SW 1271 (cell line): Measurements from ENCODE around the gene DGKB.
"Not testable (repeated sequence)": the region's sequence is repeated elsewhere in the genome, so short reads cannot be mapped to it uniquely, and the experiment has no call there.

ENCODE experiments used
- DNase-seq, 2 experiments: peaks; one replicate each; lab custom pipeline; 2025; lab: John Stamatoyannopoulos, UW

DGKB gene

DNA sequence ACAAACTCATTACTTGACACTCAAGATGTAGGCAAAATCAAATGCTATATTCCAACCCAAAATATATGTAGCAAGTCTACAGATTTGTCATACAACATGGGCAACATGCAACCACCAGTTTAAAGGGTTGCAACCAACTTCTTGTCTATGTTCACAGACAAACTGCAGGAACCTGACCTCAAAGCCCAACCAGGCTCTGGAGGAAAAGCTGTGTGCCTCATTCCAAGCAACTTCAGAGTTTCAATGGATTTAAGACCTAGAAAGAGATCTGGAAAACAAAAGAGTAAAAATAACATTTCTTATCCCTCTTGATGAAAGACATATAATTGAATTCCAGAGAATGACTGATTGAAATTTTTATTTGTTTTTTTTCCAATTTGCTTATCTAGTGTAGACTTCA lies 612.6 kb downstream of the DGKB start:
- no peak for DNase-seq

DNA sequence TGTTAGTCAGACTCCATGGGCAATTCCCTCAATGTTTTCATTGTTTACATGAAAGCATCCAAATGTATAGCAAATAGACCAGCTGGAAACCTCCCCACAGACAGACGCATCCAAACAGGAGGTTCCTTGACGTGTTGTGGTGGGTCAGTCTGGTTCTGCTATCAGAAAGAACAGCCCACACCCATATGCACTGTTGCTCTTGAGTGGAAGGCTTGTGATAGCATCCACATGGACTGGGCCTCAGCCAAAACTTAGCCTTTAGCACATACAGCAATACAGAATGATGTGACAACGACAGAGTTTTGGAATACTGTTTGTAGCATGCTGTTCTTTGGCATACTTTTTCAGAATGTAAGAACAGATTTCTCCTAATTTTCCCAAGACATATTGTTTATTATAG lies 613.9 kb downstream of the DGKB start:
- no peak for DNase-seq

DNA sequence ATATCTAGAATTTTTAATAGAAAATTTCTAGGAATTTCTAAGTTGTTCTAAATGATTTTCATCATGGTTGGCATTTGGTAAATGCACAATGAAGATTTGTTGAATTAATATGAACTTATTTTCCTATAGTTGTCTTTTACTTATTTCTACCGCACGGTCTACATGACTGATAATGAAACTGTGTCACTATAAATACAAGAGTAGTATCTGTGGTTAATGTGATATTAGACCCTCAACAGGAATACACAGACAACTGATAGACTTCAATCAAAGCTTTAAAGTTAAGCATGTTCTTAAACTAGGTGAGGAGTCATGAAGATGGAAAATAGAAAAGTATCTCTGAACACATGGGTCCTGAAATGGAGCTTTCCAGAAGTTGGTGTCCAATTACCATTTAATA lies 615.2 kb downstream of the DGKB start:
- no peak for DNase-seq

DNA sequence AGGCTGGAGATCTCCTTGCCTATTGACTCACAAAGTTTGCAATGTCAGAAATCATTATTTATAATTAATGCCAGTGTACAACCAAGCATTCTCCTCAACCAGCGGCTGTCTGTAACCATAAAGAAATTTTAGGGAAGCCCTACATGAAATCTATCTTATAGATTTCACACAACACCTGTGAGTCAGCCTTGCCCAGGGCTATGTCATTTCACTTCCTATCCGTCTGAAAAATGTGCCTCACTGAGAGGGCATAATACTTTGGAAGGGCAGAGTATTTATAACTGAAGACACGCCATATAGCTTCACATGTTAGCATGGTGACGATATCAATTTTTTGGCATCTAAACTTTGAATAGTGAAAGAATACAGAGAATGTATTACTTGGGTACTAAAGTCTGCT lies 616.5 kb downstream of the DGKB start:
- no peak for DNase-seq

DNA sequence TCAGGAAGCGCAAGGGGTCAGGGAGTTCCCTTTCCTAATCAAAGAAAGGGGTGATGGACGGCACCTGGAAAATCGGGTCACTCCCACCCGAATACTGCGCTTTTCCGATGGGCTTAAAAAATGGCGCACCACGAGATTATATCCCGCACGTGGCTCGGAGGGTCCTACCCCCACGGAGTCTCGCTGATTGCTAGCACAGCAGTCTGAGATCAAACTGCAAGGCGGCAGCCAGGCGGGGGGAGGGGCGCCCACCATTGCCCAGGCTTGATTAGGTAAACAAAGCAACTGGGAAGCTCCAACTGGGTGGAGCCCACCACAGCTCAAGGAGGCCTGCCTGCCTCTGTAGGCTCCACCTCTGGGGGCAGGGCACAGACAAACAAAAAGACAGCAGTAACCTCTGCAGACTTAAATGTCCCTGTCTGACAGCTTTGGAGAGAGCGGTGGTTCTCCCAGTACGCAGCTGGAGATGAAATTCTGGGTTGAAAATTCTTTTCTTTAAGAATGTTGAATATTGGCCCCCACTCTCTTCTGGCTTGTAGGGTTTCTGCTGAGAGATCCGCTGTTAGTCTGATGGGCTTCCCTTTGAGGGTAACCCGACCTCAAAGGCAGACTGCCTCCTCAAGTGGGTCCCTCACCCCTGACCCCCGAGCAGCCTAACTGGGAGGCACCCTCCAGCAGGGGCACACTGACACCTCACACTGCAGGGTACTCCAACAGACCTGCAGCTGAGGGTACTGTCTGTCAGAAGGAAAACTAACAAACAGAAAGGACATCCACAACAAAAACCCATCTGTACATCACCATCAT lies 623.3 kb downstream of the DGKB start:
- not testable (repeated sequence) for DNase-seq

DNA sequence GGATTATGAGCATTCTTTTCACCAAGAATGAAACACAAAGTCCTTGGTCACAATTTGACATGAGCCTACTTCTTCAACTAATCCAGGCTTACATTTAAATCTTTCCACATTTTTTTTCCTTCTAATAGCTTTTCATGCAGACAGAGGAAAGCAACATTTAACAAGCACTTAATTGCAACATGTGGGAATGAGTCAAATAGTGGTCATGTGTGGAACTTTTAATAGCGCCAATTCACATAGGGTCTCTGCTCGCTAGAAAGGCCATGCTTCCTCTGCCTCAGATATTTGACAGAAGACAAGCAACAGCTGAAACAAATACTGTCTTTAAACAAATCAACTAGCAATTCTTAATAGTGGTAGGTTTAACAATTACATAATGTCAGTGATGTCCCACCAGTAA lies 627.2 kb downstream of the DGKB start:
- no peak for DNase-seq

DNA sequence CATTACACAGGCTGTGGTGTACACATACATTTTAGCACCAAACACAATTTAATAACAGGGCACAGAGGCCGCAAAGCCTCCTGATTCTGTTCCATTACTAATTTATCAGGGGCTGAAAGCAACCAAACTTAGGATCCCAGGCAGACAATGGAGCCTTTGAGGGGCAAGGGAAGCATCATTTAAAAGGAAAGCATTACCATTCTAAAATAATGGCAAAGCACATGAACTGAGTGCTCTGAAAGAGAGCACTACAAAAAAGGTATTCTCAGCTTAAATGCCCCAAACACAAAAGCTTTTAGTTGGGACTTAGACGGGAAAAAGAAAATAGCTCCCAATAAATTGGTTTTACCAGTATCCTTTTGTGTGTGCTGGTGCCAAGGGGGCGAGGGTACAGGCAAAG lies 631.1 kb downstream of the DGKB start:
- DNase-seq, result no peak

DNA sequence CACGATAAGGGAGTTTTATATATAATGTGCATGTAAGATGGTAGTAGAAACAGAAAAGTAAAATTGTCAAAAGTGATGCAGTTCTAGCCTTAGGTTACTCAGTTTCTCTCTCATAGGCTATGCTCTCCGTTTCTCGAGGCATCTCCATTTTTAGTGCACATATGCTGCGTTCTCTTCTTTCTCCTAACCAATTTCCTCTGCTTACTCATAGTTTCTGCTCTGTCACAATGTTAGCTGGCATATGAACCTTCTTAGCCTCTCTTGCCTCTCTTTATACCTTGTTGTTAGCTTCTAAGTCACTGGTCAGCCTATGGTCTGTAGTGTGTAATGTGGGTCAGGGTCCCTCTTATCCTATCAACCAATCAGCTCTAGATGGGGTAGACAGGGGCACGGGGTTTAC lies 632.5 kb downstream of the DGKB start:
- DNase-seq, result no peak

DNA sequence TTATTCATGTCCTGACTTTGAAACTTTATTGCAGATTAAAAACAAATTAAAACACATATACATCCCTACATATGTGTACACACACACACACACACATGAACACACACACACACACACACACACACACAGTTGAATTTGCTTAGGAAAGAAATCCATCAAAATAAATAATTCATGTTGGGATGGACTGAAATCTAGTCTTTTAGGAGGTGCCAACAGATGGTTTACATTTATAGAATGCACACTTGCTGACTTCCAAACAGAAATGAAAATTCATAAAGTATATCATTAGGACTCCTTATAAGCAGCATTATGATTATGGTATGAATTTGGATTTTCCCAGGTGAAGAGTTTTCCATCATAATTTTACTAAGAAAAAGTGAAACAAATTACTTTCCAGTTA lies 642.5 kb downstream of the DGKB start:
- no peak for DNase-seq

GRCh38 chr7:14258861-14259260 lies 643.7 kb downstream of the DGKB start:
- DNase-seq, result no peak

- no peak for DNase-seq
Measured at GRCh38 chr7:14258441-14258840, 644.1 kb downstream of the DGKB start.

GRCh38 chr7:14252458-14252857 lies 650.1 kb downstream of the DGKB start:
- DNase-seq, result no peak

GRCh38 chr7:14242175-14242574 lies 660.4 kb downstream of the DGKB start:
- no peak for DNase-seq

GRCh38 chr7:14236834-14237233 lies 665.7 kb downstream of the DGKB start:
- DNase-seq, result no peak

- no peak for DNase-seq
Measured at GRCh38 chr7:14235056-14235455, 667.5 kb downstream of the DGKB start.

- DNase-seq, result no peak
Measured at GRCh38 chr7:14233868-14234369, 668.6 kb downstream of the DGKB start.

DNA sequence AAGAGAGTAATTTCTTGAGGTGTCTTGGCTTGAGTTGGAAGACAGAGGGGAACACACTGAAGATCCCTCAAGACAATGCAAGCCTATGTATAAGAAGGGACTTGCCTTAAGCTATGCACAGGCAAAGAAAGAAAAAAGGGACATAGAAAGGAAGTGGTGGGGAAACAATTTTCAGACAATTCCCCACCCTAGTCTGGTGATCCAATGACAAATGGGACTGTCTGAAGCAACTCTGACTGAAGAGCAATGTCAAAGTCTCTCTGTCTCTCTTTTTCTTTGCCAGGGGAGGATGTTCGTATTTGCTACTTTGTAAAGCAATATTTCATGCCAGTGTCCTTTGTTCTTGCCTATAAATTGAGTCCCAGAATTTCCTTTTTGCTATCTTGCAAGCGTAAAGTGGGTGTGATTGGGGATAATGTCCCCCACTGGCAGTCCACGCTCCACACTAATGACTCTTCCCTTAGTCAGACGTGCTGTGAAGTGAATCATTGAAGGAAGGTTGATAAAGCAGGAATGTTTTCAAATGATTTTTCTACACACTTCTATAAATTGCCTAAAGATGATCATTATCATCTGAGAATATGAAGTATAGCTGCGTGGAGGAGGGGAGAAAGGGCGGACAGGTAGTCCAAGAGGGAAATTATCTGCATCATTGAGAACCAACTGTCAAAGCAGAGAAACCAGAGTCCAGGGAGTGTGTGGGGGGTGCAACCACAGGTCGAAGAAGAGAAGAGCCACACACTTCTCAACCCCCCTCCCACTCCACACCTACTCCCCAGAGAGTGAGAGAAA lies 669.3 kb downstream of the DGKB start:
- DNase-seq, result no peak

DNA sequence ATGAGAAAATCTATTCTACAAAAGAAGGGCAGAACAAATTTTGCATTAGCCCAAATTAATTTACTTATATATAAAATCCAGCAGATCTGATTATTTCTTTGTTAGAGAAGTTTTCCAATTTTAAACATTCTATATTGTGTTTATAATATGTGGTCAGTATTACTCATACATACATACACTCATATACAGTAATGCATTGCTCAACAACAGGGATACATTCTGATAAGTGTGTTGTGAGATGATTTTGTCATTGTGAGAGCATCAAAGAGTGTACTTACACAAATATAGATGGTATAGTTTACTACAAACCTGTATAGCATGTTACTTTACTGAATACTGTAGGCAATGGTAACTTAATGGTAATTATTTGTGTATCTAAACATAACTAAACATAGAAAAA lies 673.5 kb downstream of the DGKB start:
- DNase-seq, result no peak

DNA sequence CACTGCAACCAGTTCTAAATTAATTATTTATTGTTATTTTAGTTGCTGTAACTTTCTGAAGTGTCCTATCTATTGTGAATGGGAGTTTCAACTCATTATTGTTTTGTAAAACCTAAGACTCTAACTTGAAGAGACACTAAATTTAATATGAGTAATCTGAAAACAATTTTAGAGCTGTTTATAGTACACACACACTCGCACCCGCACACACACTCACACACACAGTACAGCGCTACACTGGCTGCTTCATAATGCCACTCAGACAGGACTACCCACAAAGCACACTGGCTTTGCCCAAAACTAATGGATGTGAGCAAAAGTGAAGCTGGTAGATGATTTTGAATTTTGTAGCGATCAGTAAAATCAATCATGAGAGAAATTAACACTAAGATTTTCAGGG lies 674.2 kb downstream of the DGKB start:
- DNase-seq, result no peak

GRCh38 chr7:14226126-14226525 lies 676.4 kb downstream of the DGKB start:
- no peak for DNase-seq

GRCh38 chr7:14219125-14219524 lies 683.4 kb downstream of the DGKB start:
- DNase-seq, result no peak

DNA sequence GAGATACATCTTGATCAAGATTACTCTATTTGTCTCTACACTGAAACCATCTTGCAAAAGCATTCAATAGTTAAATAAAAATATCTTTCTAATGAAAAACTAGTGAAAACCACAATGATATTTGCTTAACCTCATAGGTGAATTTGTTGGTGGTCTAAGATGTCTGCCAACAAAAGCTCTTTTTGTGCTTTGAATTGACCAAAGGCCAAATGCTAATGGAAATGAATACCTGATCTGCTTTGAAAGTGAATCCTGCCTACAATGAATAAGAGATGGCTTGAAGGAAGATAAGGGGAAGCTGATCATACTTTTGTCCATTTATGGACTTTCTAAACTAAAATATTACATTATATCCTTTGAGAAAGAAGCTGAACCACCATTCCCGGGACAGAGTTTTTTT lies 684.2 kb downstream of the DGKB start:
- no peak for DNase-seq

DNA sequence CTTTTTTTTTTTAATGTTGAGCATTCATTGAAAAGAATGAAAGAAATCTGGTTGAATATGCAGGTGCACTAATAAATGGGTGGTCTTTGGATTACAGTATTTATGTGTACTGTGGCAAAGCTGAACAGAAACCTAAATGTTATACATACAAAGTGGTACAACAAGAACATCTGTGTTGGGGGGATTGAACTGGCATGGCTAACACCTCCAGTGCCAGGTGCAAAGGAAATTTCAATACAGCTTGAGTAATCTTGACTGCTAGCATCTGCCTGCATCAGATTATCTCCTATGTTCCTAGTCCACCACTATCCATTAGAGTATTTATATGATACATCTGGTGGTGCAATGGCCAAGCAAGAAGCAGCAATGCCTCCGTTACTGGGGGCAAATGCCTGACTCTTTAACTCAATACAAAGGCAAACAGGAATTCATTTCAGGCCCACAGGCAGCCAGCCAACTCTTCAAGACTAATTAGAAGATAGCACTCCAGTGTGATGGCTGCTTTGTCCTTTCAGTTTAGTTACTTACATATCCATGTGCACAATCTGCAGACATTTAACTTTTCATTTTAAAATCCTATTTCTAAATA lies 692.6 kb downstream of the DGKB start:
- DNase-seq, result no peak
